PC-3 (cell line): ENCODE data around the gene CHAF1B.

Experiments
- EZH2 ChIP-seq: fragments of 300-600 bp; sonication (generic); IDR thresholded peaks from one replicate; pipeline ENCODE4 v1.6.1; 2017; ENCODE audit warnings: antibody characterized with exemption, mild to moderate bottlenecking, low read length; ENCODE audit not compliant: unreplicated experiment
- TF ChIP-seq, protein P1 (sequence below): fragments of 300-600 bp; sonication (generic); conservative IDR thresholded peaks from 2 replicates; pipeline ENCODE4 v1.5.1; 2017; ENCODE audit warnings: antibody characterized with exemption, low read depth, mild to moderate bottlenecking, low read length

DNA sequence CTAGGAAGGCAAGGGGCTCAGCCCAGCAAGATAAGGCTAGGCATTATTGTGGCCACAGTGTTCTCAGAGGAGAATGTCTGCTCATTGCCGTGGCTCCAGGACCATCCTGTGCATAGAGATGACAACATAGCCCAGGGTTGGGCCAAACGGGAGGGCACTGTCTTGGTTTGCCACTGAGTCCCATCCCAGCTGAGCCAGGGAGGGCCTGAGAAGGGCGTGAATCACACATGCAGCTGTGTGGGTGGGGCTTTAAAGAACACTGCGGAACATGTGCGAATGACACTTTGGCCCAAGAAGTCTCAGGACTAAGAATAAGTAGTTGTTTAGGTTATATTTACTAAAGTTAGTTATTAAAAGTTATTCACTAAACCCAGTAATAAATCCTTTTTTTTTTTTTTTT lies 18.5 kb downstream of the CHAF1B start:
- TF ChIP-seq, protein P1, sequence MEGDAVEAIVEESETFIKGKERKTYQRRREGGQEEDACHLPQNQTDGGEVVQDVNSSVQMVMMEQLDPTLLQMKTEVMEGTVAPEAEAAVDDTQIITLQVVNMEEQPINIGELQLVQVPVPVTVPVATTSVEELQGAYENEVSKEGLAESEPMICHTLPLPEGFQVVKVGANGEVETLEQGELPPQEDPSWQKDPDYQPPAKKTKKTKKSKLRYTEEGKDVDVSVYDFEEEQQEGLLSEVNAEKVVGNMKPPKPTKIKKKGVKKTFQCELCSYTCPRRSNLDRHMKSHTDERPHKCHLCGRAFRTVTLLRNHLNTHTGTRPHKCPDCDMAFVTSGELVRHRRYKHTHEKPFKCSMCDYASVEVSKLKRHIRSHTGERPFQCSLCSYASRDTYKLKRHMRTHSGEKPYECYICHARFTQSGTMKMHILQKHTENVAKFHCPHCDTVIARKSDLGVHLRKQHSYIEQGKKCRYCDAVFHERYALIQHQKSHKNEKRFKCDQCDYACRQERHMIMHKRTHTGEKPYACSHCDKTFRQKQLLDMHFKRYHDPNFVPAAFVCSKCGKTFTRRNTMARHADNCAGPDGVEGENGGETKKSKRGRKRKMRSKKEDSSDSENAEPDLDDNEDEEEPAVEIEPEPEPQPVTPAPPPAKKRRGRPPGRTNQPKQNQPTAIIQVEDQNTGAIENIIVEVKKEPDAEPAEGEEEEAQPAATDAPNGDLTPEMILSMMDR, result no peak
- TF ChIP-seq EZH2, result no peak
